Osteoblast (primary cell): ENCODE data around the gene SDC4. TPM values are rescaled to one million over a fixed set of nuclear protein-coding genes. Genes with fewer than 3 reads are reported as not detected.

Experiments
- DNase-seq: peaks from one replicate; pipeline ENCODE4 v3.0.0; 2011; ENCODE audit warnings: low spot score, mixed read lengths; ENCODE audit not compliant: insufficient read length; ENCODE audit errors: missing footprints
- H2AFZ ChIP-seq: 2 replicates; pipeline ENCODE4 v1.6.0; 2011; ENCODE audit warnings: mild to moderate bottlenecking, low read length
- H3K27ac ChIP-seq: 2 replicates; pipeline ENCODE4 v1.5.1; 2011; ENCODE audit warnings: mild to moderate bottlenecking, low read depth, low read length, moderate library complexity
- H3K27me3 ChIP-seq: 2 replicates; pipeline ENCODE4 v1.6.0; 2012; ENCODE audit warnings: mild to moderate bottlenecking, control low read depth, inconsistent platforms, low read length, moderate library complexity; ENCODE audit not compliant: insufficient read depth
- H3K36me3 ChIP-seq: 2 replicates; pipeline ENCODE4 v1.5.1; 2011; ENCODE audit warnings: mild to moderate bottlenecking, low read length, control low read depth, moderate library complexity; ENCODE audit not compliant: insufficient read depth
- H3K4me1 ChIP-seq: 2 replicates; pipeline ENCODE4 v1.5.1; 2011; ENCODE audit warnings: mild to moderate bottlenecking, low read length, control low read depth, moderate library complexity; ENCODE audit not compliant: insufficient read depth
- H3K4me2 ChIP-seq: 2 replicates; pipeline ENCODE4 v1.6.0; 2011; ENCODE audit warnings: mild to moderate bottlenecking, low read length; ENCODE audit not compliant: insufficient read depth
- H3K4me3 ChIP-seq: fragments of 200-600 bp; sonication (generic); 3 replicates; pipeline ENCODE4 v1.5.1; 2012; ENCODE audit warnings: mild to moderate bottlenecking, low read length, inconsistent platforms; ENCODE audit not compliant: insufficient read depth
- H3K79me2 ChIP-seq: 2 replicates; pipeline ENCODE4 v1.6.0; 2012; ENCODE audit warnings: mild to moderate bottlenecking, low read length, control low read depth, inconsistent platforms; ENCODE audit not compliant: insufficient read depth
- H3K9me3 ChIP-seq: 2 replicates; pipeline ENCODE4 v1.5.1; 2011; ENCODE audit warnings: low read depth, low read length, control low read depth
- H4K20me1 ChIP-seq: 2 replicates; pipeline ENCODE4 v1.6.0; 2012; ENCODE audit warnings: mild to moderate bottlenecking, low read length, control low read depth; ENCODE audit not compliant: insufficient read depth
- total RNA-seq: library from RNA; depleted of rRNA; stranded (reverse); fragments of >200 nt; gene quantifications from 2 replicates; pipeline ENCODE4 v1.2.3, GENCODE V29; 2012
- TF ChIP-seq, protein P1 (sequence below): IDR thresholded peaks from 2 replicates; pipeline ENCODE4 v1.5.1; 2011; ENCODE audit warnings: mild to moderate bottlenecking, low read depth, low read length, moderate library complexity; ENCODE audit errors: extremely low read depth

The SDC4 gene, protein sequence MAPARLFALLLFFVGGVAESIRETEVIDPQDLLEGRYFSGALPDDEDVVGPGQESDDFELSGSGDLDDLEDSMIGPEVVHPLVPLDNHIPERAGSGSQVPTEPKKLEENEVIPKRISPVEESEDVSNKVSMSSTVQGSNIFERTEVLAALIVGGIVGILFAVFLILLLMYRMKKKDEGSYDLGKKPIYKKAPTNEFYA
- total RNA-seq: 182 and 267 TPM in 2 replicates

DNA sequence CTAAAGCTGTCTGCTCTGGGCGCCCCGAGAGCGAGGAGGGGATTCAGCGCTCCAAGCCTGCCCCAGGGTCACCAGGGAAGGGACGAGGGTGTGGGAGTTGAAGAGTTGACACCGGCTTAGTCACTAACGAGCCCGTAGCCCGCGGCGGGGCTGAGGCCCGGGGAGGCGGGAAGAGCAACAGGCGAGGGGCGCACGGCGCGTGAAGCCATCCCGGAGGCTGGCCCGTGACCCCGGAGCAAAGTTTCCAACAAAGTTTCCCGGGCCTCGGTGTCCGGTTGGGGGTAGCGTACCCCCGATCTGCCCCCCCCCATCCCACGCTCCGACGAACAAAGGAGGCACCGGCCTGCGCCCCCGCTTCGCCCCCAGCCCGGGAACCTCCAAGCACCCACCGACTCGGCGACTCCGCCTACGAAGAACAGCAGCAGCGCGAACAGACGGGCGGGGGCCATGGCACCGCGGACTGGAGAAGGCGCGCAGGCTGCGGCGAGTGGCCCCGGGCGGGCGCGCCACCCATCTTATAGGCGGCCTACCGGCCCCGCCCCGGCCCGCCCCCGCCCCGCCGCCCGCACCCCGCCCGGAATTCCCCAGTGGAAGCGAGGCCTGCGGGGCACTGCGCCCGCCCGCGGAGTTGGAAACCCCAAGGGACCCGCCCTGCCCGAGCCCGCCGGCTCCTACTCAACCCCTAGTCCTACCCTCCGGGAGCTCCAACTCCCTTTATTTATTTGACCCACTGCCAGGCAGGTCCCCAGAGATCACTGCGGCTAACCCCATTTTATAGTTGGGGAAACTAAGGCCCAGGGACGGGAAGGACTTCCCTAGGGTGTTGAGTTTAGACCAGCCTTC lies at the start of gene SDC4:
SDC4 (minus strand) TSS at position 489 of the 843 bp plus-strand sequence; CDS start at position 449, 40 bp downstream.
- peak; percentile 93 for DNase-seq
- peak within 1 kb of the TSS; percentile 90 for H3K4me3 ChIP-seq
- peaks cover 41% of the 10 kb centered on the region for H4K20me1 ChIP-seq
- no peak within 1 kb of the TSS for H2AFZ ChIP-seq
- no peaks in the 10 kb centered on the region for H3K9me3 ChIP-seq
- TF ChIP-seq, protein P1, sequence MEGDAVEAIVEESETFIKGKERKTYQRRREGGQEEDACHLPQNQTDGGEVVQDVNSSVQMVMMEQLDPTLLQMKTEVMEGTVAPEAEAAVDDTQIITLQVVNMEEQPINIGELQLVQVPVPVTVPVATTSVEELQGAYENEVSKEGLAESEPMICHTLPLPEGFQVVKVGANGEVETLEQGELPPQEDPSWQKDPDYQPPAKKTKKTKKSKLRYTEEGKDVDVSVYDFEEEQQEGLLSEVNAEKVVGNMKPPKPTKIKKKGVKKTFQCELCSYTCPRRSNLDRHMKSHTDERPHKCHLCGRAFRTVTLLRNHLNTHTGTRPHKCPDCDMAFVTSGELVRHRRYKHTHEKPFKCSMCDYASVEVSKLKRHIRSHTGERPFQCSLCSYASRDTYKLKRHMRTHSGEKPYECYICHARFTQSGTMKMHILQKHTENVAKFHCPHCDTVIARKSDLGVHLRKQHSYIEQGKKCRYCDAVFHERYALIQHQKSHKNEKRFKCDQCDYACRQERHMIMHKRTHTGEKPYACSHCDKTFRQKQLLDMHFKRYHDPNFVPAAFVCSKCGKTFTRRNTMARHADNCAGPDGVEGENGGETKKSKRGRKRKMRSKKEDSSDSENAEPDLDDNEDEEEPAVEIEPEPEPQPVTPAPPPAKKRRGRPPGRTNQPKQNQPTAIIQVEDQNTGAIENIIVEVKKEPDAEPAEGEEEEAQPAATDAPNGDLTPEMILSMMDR: no peak
- no peaks in the 10 kb centered on the region for H3K27me3 ChIP-seq
- peaks cover 51% of the 10 kb centered on the region for H3K79me2 ChIP-seq
- H3K4me2 ChIP-seq: peak within 1 kb of the TSS; percentile 91
- H3K4me1 ChIP-seq: peaks cover 44% of the 10 kb centered on the region
- peaks cover 23% of the 10 kb centered on the region for H3K36me3 ChIP-seq
- peak within 1 kb of the TSS; percentile 100 for H3K27ac ChIP-seq

DNA sequence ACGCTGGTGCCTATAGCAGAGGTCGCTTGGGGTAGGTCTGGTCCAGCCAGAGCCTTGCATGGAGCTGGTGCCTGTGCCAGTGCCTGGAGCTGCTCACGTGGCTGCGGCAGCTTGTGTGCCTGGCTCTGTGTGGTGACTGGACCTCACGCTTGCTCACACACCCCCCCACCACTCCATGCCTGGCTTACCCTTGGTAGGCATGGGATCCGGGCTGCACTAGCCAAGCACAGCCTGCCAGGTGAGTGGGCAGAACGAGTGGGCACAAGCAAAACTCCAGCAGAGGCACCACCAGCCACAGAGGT lies 46.8 kb upstream of the SDC4 start:
- Histone ChIP-seq H3K9me3 (no peaks in the 10 kb centered on the region), H3K27me3 (no peaks in the 10 kb centered on the region), H4K20me1 (no peaks in the 10 kb centered on the region), H3K27ac (no peak overlapping the region), H3K79me2 (no peaks in the 10 kb centered on the region), H3K4me3 (no peak overlapping the region), H2AFZ (no peak overlapping the region), H3K4me2 (no peak overlapping the region), H3K36me3 (no peaks in the 10 kb centered on the region), H3K4me1 (no peaks in the 10 kb centered on the region)
- TF ChIP-seq, protein P1: no peak
- no peak for DNase-seq

DNA sequence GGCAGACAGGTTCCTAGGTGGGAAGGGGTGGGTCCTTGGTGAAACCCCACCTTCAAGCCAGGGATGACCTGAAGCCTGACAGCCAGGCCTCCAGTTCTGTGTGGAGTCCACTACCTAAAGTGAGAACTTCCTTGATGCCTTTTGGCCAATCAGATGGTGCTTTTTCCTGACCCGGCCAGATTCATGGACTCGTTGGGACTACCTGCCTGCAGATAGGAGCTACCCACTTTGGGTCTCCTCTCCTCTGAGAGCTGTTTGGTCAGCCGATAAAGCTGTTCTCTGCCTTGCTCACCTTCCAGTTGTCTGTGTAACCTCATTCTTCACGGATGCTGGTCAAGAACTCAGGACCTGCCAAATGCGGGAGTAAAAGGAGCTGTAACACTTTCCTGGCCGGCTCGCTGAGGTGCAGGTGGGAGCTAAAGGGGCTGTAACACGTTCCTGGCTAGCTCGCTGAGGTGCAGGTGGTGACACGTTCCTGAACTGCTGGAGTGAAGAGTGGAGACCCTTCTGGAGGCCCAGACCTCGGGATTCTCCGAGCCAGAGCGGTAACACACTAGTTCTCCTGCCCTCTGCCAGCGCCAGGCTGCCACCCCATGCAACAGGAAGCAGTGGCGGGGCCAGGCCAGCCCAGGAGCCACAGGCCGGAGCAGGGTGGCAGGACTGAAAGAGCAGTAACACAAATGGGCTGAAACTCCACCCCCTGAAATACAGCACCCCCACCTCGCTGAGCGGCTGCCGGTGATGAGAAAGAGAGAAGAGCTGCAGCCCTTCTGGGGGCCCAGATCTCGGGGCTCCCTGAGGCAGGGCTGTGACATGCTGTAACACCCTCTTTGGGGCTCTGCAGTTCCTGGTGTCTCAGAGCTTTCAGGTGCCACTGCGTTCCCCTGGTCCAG lies 46.2 kb upstream of the SDC4 start:
- TF ChIP-seq, protein P1: no peak
- H3K4me1 ChIP-seq: no peaks in the 10 kb centered on the region
- H3K36me3 ChIP-seq: no peaks in the 10 kb centered on the region
- H4K20me1 ChIP-seq: no peaks in the 10 kb centered on the region
- H3K27ac ChIP-seq: no peak overlapping the region
- no peaks in the 10 kb centered on the region for H3K27me3 ChIP-seq
- no peak overlapping the region for H3K4me3 ChIP-seq
- no peak overlapping the region for H2AFZ ChIP-seq
- H3K79me2 ChIP-seq: no peaks in the 10 kb centered on the region
- no peak for DNase-seq
- H3K9me3 ChIP-seq: no peaks in the 10 kb centered on the region
- no peak overlapping the region for H3K4me2 ChIP-seq
